ENCODE measurements around the gene EIF2B5.
"Not testable (repeated sequence)": the region's sequence is repeated elsewhere in the genome, so short reads cannot be mapped to it uniquely, and the experiment has no call there.

Gene EIF2B5

DNA sequence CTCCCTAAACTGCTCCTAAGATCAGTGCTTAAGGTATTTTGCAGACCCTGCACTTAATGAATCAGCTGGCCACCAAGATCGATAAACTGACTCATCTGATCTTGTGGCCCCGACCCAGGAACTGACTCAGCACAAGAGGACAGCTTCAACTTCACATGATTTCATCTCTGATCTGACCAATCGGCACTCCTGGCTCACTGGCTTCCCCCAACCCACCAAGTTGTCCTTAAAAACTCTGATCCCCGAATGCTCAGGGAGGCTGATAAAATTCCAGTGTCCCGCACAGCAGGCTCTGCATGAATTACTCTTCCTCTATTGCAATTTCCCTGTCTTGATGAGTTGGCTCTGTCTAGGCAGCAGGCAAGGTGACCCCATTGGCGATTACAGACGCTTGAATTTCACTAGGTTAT, 24.8 kb upstream of the EIF2B5 start:
- H3K4me3 ChIP-seq (ENCODE audit: low read depth, low read length) = no peak overlapping the region
- peak; percentile 40 for DNase-seq (ENCODE audit: low read depth)
- no peak for TF ChIP-seq CTCF (conservative IDR thresholded peaks at IDR 0.05; ENCODE audit: low read depth, low read length)

DNA sequence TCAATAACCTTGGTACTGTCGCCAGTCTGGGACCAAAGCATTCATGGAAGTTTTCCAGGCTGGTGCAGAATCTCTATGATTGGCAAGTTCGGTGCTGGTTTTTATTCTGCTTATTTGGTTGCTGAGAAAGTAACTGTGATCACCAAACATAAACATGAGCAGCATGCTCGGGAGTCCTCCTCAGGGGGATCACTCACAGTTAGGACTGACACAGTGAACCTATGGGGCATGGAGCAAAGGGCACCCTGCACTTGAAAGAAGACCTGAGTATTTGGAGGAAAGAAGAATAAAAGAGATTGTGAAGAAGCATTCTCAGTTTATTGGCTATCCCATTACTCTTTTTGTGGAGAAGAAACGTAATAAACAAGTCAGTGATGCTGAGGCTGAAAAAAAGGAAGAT, 19.1 kb upstream of the EIF2B5 start:
- H3K4me3 ChIP-seq (ENCODE audit: low read depth, low read length) = no peak overlapping the region
- DNase-seq (ENCODE audit: low read depth) = no peak
- TF ChIP-seq CTCF (conservative IDR thresholded peaks at IDR 0.05; ENCODE audit: low read depth, low read length) = no peak

DNA sequence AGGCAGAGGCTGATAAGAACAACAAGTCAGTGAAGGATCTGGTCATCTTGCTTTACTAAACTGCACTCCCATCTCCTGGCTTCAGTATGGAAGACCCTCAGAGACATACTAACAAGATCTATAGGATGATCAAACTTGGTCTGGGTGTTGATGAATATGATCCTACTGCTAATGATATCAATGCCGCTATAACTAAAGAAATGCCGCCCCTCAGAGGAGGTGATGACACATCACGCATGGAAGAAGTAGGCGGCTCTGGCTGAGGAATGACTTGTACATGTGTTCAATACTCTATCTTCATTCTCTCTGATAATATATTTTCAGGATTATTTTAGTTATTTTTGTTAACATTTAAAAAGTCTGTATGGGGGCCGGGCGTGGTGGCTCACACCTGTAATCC, 17.5 kb upstream of the EIF2B5 start:
- DNase-seq (ENCODE audit: low read depth) = no peak
- TF ChIP-seq CTCF (conservative IDR thresholded peaks at IDR 0.05; ENCODE audit: low read depth, low read length) = no peak
- no peak overlapping the region for H3K4me3 ChIP-seq (ENCODE audit: low read depth, low read length)

GRCh38 chr3:184121031-184121430, 14.1 kb upstream of the EIF2B5 start:
- not testable (repeated sequence) for DNase-seq (ENCODE audit: low read depth); H3K4me3 ChIP-seq (ENCODE audit: low read depth, low read length)

DNA sequence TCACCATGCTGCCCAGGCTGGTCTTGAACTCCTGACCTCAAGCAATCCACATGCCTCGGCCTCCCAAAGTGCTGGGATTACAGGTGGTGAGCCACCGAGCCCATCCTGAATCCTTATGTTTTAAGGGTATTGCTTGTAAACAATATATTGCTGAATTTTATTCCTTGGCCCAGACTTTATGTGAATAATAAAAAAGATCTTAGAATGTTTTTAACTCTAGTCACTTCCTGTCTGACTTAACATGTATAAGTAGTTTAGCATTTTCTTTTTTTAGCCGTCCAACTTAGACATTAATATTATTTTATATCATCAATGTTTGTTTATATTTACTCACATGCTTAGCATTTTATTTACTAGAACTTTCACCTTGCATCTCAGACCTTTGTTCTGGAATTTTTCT, 9.2 kb upstream of the EIF2B5 start:
- TF ChIP-seq CTCF (conservative IDR thresholded peaks at IDR 0.05; ENCODE audit: low read depth, low read length) = no peak
- DNase-seq (ENCODE audit: low read depth) = no peak
- H3K4me3 ChIP-seq (ENCODE audit: low read depth, low read length) = no peak overlapping the region

DNA sequence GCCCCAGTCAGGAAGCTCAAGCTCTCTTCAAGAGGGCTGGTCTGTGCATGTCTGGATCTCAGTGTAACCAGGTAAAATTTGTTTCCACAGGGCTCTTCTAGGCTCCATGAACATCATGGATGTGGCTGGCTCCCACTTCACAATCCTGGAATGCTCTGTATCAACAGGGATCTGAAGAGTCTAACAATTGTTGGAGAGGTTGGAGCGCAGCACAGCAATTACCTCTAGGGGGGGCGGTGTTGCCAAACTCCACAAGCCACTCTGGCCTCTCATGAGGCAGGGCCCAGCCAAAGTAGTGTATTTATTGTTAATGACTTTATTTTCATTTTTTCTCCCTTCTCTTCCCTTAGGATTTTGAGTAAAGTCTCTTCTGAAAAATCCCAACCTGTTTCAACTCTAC, 6.1 kb upstream of the EIF2B5 start:
- no peak overlapping the region for H3K4me3 ChIP-seq (ENCODE audit: low read depth, low read length)
- peak; percentile 70 for TF ChIP-seq CTCF (conservative IDR thresholded peaks at IDR 0.05; ENCODE audit: low read depth, low read length)
- peak; percentile 66 for DNase-seq (ENCODE audit: low read depth)

- TF ChIP-seq CTCF (conservative IDR thresholded peaks at IDR 0.05; ENCODE audit: low read depth, low read length) = no peak
- no peak overlapping the region for H3K4me3 ChIP-seq (ENCODE audit: low read depth, low read length)
These were observed 2.2 kb upstream of the EIF2B5 start for GRCh38 chr3:184132945-184133344.

More at GRCh38 chr3:184132945-184133344, 2.2 kb upstream of the EIF2B5 start:
- no peak for DNase-seq (ENCODE audit: low read depth)

Measured in choroid plexus epithelial cell (primary cell).